Neutrophil (primary cell): ENCODE data around the gene PCED1B.
"Not testable (repeated sequence)": the region's sequence is repeated elsewhere in the genome, so short reads cannot be mapped to it uniquely, and the experiment has no call there.

Source experiments
- H3K27ac ChIP-seq: fragments of 200-600 bp; sonication (generic); 2 replicates; pipeline ENCODE4 v1.5.1; 2016; ENCODE audit warnings: mild to moderate bottlenecking, moderate library complexity
- H3K27me3 ChIP-seq: fragments of 200-600 bp; sonication (generic); 2 replicates; pipeline ENCODE4 v1.6.0; 2016; ENCODE audit warnings: mild to moderate bottlenecking
- H3K36me3 ChIP-seq: fragments of 200-600 bp; sonication (generic); 2 replicates; pipeline ENCODE4 v1.5.1; 2017
- H3K4me1 ChIP-seq, 2 experiments: fragments of 200-600 bp in 1 of 2; sonication (generic) in 1 of 2; 1 replicate in 1 of 2; 2 replicates in 1 of 2; pipeline versions ENCODE4 v1.5.1 to v1.6.1; 2013 to 2016; ENCODE audit warnings: low read depth in 1 of 2, low read length in 1 of 2, mild to moderate bottlenecking in 1 of 2, moderate library complexity in 1 of 2; ENCODE audit not compliant: control insufficient read depth in 1 of 2, insufficient read depth in 1 of 2
- H3K4me3 ChIP-seq, 2 experiments: fragments of 200-600 bp in 1 of 2; sonication (generic) in 1 of 2; 1 replicate in 1 of 2; 2 replicates in 1 of 2; pipeline ENCODE4 v1.5.1; 2013 to 2016; ENCODE audit warnings: low read depth in 1 of 2, low read length in 1 of 2, mild to moderate bottlenecking in 1 of 2, moderate library complexity in 1 of 2
- H3K9me3 ChIP-seq: fragments of 200-600 bp; sonication (generic); 2 replicates; pipeline ENCODE4 v1.5.1; 2016
- CTCF ChIP-seq: fragments of 200-600 bp; sonication (generic); IDR thresholded peaks from 2 replicates; pipeline ENCODE4 v1.5.1; 2016; ENCODE audit warnings: antibody characterized with exemption

The PCED1B gene

GRCh38 chr12:47276253-47276620 is 196.8 kb downstream of the PCED1B start:
- Histone ChIP-seq H3K4me3 (no peak overlapping the region), H3K36me3 (no peaks in the 10 kb centered on the region), H3K9me3 (no peaks in the 10 kb centered on the region), H3K27me3 (no peaks in the 10 kb centered on the region), H3K27ac (peak overlapping the region; percentile 45), H3K4me1 (peaks cover 10 to 13% of the 10 kb centered on the region in 2 experiments)
- TF ChIP-seq CTCF, result no peak

GRCh38 chr12:47276621-47277309 is 197.3 kb downstream of the PCED1B start:
- Histone ChIP-seq H3K4me3 (no peak overlapping the region), H3K9me3 (no peaks in the 10 kb centered on the region), H3K4me1 (peaks cover 10 to 13% of the 10 kb centered on the region in 2 experiments), H3K27me3 (no peaks in the 10 kb centered on the region), H3K36me3 (no peaks in the 10 kb centered on the region), H3K27ac (peak overlapping the region; percentile 45)
- no peak for TF ChIP-seq CTCF

- Histone ChIP-seq H3K4me3 (no peak overlapping the region), H3K36me3 (no peaks in the 10 kb centered on the region), H3K4me1 (peaks cover 10 to 13% of the 10 kb centered on the region in 2 experiments), H3K27ac (no peak overlapping the region), H3K27me3 (no peaks in the 10 kb centered on the region), H3K9me3 (no peaks in the 10 kb centered on the region)
- no peak for TF ChIP-seq CTCF
These were observed 198.6 kb downstream of the PCED1B start for GRCh38 chr12:47277972-47278448.

- H3K27me3 ChIP-seq, H3K27ac ChIP-seq, H3K4me3 ChIP-seq, H3K36me3 ChIP-seq, H3K9me3 ChIP-seq: not testable (repeated sequence)
- peaks cover 10 to 13% of the 10 kb centered on the region in 2 experiments for H3K4me1 ChIP-seq
These were observed 200.3 kb downstream of the PCED1B start for GRCh38 chr12:47279758-47280157.

- H3K4me1 ChIP-seq, result peaks cover 10 to 13% of the 10 kb centered on the region in 2 experiments
- no peaks in the 10 kb centered on the region for H3K9me3 ChIP-seq
- H3K36me3 ChIP-seq, result no peaks in the 10 kb centered on the region
- H3K27ac ChIP-seq, result no peak overlapping the region
- no peak overlapping the region for H3K4me3 ChIP-seq
- H3K27me3 ChIP-seq, result no peaks in the 10 kb centered on the region
- TF ChIP-seq CTCF, result no peak
These were observed 201.3 kb downstream of the PCED1B start for GRCh38 chr12:47280543-47281300.

- H3K9me3 ChIP-seq, result no peaks in the 10 kb centered on the region
- no peak overlapping the region for H3K4me3 ChIP-seq
- H3K27ac ChIP-seq, result no peak overlapping the region
- no peaks in the 10 kb centered on the region for H3K27me3 ChIP-seq
- H3K4me1 ChIP-seq, result peaks cover 7 to 9% of the 10 kb centered on the region in 2 experiments
- no peak for TF ChIP-seq CTCF
- no peaks in the 10 kb centered on the region for H3K36me3 ChIP-seq
These were observed 202.3 kb downstream of the PCED1B start for GRCh38 chr12:47281667-47282171.
